ENCODE measurements around the gene ADH1A. TPM values are rescaled to one million over a fixed set of nuclear protein-coding genes. Genes with fewer than 3 reads are reported as not detected.

Gene ADH1A
- not detected in 2 replicates for total RNA-seq

DNA sequence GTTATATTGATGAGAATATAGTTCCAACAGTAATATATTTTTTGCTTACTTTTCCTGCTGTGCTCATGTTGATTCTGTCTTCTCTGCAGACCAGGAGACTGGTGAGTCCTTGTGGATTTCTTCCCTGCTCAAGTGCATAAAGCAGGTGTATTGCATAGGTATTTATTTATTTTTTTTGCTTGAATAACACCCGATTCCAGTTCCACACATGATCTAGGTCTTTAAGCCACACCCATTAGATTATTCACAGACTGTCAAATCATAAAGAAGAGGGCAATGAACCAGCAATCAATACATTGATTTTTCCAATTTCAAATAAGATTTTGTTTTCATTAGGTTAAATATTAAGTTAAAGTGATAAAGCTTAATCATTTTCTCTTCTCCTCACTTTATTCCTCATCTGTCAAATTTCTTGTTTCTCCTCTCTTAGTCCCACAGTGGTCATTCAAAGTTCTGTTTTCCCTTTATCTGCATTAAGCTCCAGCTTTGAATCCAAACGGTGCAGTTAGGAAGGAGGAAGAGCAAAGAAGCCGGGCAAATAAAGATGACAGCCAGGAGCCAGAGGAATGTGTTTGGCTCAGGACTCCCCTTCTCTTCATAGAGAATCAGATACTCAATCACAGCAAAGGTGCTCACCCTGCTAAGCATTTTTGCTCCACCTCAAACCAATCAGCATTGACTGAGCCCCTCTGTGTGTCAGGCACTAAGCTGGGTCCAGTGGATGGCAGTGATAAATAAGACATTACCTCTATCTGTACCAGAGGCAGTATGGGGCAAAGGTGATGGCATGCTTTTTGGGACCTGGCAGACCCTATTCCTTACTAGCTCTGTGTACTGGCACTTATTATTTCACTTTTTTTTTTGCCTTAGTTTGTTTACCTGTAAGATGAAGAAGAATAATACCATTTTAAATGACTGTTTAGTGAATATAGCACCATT is at the start of gene ADH1A:
TSS of gene ADH1A (minus strand) at position 138 of the 939 bp plus-strand sequence. CDS start at position 67, 71 bp downstream.

DNA sequence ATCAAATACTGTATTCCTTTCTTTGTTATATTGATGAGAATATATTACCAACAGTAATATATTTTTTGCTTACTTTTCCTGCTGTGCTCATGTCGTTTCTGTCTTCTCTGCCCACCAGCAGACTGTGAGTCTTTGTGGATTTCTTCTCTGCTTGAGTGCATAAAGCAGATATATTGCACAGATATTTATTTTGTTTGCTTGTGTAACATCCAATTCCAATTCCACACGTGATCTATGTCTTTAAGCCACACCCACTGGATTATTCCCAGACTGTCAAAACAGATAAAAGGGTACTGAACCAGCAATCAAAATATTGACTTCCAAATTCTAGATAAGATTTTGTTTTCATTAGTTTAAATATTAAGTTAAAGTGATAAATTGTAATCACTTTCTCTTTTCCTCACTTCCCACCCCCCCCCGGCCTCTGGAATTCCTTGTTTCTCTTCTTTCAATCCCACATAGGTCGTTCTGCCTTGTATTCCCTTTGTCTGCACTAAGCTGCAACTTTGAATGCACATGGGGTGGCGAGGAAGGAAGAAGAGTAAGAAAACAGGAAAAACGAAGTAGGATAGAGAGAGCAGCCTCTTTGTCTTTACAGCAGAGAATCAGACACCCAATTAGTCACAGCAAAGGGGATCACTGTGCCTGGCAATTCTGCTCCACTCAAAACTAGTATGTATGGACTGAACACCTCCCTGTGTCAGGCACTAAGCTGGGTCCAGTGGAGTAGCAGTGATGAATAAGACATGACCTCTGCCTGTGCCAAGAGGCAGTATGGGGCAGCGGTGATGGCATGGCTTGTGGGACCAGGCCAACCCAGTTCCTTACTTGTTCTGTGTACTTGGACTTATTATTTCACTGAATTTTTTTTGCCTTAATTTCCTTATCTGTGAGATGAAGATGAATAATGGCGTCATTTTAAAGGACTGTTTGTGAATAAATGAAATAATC is 30.7 kb upstream of the ADH1A start, which contains the start of gene ADH1B:
TSS of gene ADH1B (minus strand) at position 161 of the 951 bp plus-strand sequence. CDS start at position 91, 70 bp downstream.

Other genes with a start within 250 kb of the ADH1A start
- gene ADH5, start 202.2 kb downstream of the ADH1A start, total RNA-seq = 293 and 324 TPM in 2 replicates
- gene ADH4, start 146.7 kb downstream of the ADH1A start, total RNA-seq = not detected in 2 replicates
- gene ADH6, start 71.7 kb downstream of the ADH1A start, total RNA-seq = not detected in 2 replicates
- 81.4 and 83.2 TPM in 2 replicates for gene ADH1B, start 30.4 kb upstream of the ADH1A start, total RNA-seq
- 0.57 and 1.5 TPM in 2 replicates for gene ADH1C, start 61.8 kb upstream of the ADH1A start, total RNA-seq
- gene ADH7, start 144.4 kb upstream of the ADH1A start, total RNA-seq = not detected in 2 replicates
- gene C4orf17, start 220.0 kb upstream of the ADH1A start, total RNA-seq = not detected in 2 replicates